ENCODE data around the gene TMEM63A.

TMEM63A gene

GRCh38 chr1:225918280-225918679 is 36.1 kb upstream of the TMEM63A start:
- DNase-seq (ENCODE audit: extremely low read depth, insufficient read length), result no peak
- TF ChIP-seq CTCF (IDR thresholded peaks at IDR 0.05; ENCODE audit: insufficient read depth, low read length, poor library complexity, severe bottlenecking), result no peak
- Histone ChIP-seq H3K4me3 (replicated peaks; ENCODE audit: low read depth, low read length) (no peak overlapping the region), H3K36me3 (ENCODE audit: control insufficient read depth, insufficient read depth, low read length) (peaks cover 27% of the 10 kb centered on the region), H3K27me3 (replicated peaks; ENCODE audit: control insufficient read depth, insufficient read depth, low read length) (no peaks in the 10 kb centered on the region)

GRCh38 chr1:225917536-225917935 is 35.4 kb upstream of the TMEM63A start:
- TF ChIP-seq CTCF (IDR thresholded peaks at IDR 0.05; ENCODE audit: insufficient read depth, low read length, poor library complexity, severe bottlenecking), result no peak
- DNase-seq (ENCODE audit: extremely low read depth, insufficient read length), result no peak
- H3K4me3 ChIP-seq (replicated peaks; ENCODE audit: low read depth, low read length), result no peak overlapping the region
- H3K36me3 ChIP-seq (ENCODE audit: control insufficient read depth, insufficient read depth, low read length), result peaks cover 27% of the 10 kb centered on the region
- no peaks in the 10 kb centered on the region for H3K27me3 ChIP-seq (replicated peaks; ENCODE audit: control insufficient read depth, insufficient read depth, low read length)

- Histone ChIP-seq H3K27me3 (replicated peaks; ENCODE audit: control insufficient read depth, insufficient read depth, low read length) (no peaks in the 10 kb centered on the region), H3K4me3 (replicated peaks; ENCODE audit: low read depth, low read length) (no peak overlapping the region), H3K36me3 (ENCODE audit: control insufficient read depth, insufficient read depth, low read length) (peaks cover 22% of the 10 kb centered on the region)
- DNase-seq (ENCODE audit: extremely low read depth, insufficient read length), result no peak
- TF ChIP-seq CTCF (IDR thresholded peaks at IDR 0.05; ENCODE audit: insufficient read depth, low read length, poor library complexity, severe bottlenecking), result no peak
These were observed 34.9 kb upstream of the TMEM63A start for GRCh38 chr1:225917101-225917500.

- no peak for DNase-seq (ENCODE audit: extremely low read depth, insufficient read length)
- peaks cover 17% of the 10 kb centered on the region for H3K36me3 ChIP-seq (ENCODE audit: control insufficient read depth, insufficient read depth, low read length)
- no peaks in the 10 kb centered on the region for H3K27me3 ChIP-seq (replicated peaks; ENCODE audit: control insufficient read depth, insufficient read depth, low read length)
- no peak overlapping the region for H3K4me3 ChIP-seq (replicated peaks; ENCODE audit: low read depth, low read length)
- no peak for TF ChIP-seq CTCF (IDR thresholded peaks at IDR 0.05; ENCODE audit: insufficient read depth, low read length, poor library complexity, severe bottlenecking)
These were observed 33.4 kb upstream of the TMEM63A start for GRCh38 chr1:225915538-225915991.

GRCh38 chr1:225914947-225915346 is 32.8 kb upstream of the TMEM63A start:
- no peak for TF ChIP-seq CTCF (IDR thresholded peaks at IDR 0.05; ENCODE audit: insufficient read depth, low read length, poor library complexity, severe bottlenecking)
- no peaks in the 10 kb centered on the region for H3K27me3 ChIP-seq (replicated peaks; ENCODE audit: control insufficient read depth, insufficient read depth, low read length)
- H3K4me3 ChIP-seq (replicated peaks; ENCODE audit: low read depth, low read length), result no peak overlapping the region
- DNase-seq (ENCODE audit: extremely low read depth, insufficient read length), result no peak
- H3K36me3 ChIP-seq (ENCODE audit: control insufficient read depth, insufficient read depth, low read length), result peaks cover 15% of the 10 kb centered on the region

GRCh38 chr1:225914391-225914790 is 32.2 kb upstream of the TMEM63A start:
- no peak for TF ChIP-seq CTCF (IDR thresholded peaks at IDR 0.05; ENCODE audit: insufficient read depth, low read length, poor library complexity, severe bottlenecking)
- DNase-seq (ENCODE audit: extremely low read depth, insufficient read length), result no peak
- Histone ChIP-seq H3K4me3 (replicated peaks; ENCODE audit: low read depth, low read length) (no peak overlapping the region), H3K27me3 (replicated peaks; ENCODE audit: control insufficient read depth, insufficient read depth, low read length) (no peaks in the 10 kb centered on the region), H3K36me3 (ENCODE audit: control insufficient read depth, insufficient read depth, low read length) (peaks cover 13% of the 10 kb centered on the region)

Data from GM06990 (cell line).